ENCODE measurements around the gene PLSCR1.

The PLSCR1 gene

DNA sequence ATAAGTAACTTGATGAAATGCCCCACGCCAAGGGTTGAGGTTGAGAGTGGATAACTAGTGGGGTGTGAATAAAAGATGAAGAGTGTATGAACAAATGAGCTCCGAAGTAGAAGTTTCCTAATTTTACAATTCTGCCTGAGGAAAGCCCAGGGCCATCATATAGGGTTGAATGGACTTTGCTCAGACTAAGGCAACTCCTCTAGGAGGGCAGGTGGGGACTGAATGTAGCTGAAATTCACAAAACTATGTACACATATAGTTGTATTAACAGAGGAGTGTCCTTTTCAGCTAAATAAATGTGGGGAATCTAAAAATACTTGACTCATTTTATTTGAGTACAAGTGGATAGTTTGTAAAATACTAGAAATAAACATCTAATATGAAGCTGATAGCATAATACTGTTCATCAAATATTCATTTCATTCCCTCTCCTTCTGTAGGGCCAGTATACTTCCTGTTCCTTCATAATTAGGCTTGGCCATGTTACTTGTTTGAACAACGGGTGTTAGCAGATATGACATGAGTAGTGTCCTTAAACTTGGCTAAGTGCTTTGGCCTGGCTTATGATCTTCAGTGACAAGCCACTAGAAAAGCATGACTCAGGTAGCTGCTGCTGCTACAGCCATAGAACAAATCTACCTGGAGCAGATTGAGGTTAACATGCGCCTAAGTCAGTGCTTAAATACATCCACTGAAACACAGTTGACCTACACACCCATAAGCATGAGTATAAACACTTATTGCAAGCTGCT lies 26.5 kb downstream of the PLSCR1 start:
- WGBS (ENCODE audit: insufficient coverage, insufficient read length) = no CpG with 5 or more reads among the region's 4 CpGs
- Histone ChIP-seq H3K4me3 (ENCODE audit: low read length) (no peak overlapping the region), H3K4me1 (ENCODE audit: control insufficient read depth, insufficient read depth, low read length) (0 out of 2 replicates have a peak, but pooled peaks cover 1% of the 10 kb centered on the region), H3K9me3 (ENCODE audit: control insufficient read depth, insufficient read depth, low read length) (no peaks in the 10 kb centered on the region), H3K27me3 (ENCODE audit: control insufficient read depth, insufficient read depth, low read length) (no peaks in the 10 kb centered on the region), H3K27ac (ENCODE audit: low read length) (no peak overlapping the region), H3K36me3 (ENCODE audit: control insufficient read depth, insufficient read depth, low read length) (no peaks in the 10 kb centered on the region)
- DNase-seq (ENCODE audit: low read depth, low spot score) = no peak

DNA sequence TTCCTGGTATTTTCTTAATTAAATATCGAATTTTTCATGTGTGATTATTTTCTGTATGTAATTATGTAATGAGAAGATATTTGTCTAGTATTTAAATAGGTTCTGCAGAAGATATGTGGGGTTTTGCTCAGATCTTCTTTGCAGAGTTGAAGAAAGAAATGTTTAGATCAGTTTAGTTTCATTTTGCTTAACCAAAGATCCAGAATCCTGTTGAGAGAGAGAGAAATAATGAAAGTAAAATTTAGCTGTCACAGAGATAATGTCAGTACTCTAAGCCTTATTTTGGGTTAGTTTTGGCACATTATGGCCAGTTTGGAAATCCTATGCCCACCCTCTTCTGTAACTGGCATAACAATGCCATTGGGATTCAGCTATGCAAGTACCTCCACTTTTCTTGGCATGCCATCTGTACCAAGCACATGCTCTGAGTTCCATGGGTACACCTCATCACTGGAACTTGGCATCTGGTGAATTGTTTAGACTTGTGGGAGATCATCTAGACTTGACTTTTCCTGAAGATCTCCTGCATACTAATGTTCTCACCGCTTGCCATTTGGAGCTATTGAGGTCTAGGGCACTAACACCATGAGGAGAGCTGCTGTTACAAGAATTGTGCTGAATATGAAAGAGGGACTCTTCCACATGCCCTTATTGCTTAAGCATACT lies 30.9 kb downstream of the PLSCR1 start:
- no peaks in the 10 kb centered on the region for H3K9me3 ChIP-seq (ENCODE audit: control insufficient read depth, insufficient read depth, low read length)
- no peak overlapping the region for H3K27ac ChIP-seq (ENCODE audit: low read length)
- H3K4me1 ChIP-seq (ENCODE audit: control insufficient read depth, insufficient read depth, low read length) = 0 out of 2 replicates have a peak, but pooled peaks cover 1% of the 10 kb centered on the region
- no peaks in the 10 kb centered on the region for H3K36me3 ChIP-seq (ENCODE audit: control insufficient read depth, insufficient read depth, low read length)
- no peak overlapping the region for H3K4me3 ChIP-seq (ENCODE audit: low read length)
- DNase-seq (ENCODE audit: low read depth, low spot score) = no peak
- WGBS (ENCODE audit: insufficient coverage, insufficient read length) = 100% methylated on average over 1 of the region's 2 CpGs
- no peaks in the 10 kb centered on the region for H3K27me3 ChIP-seq (ENCODE audit: control insufficient read depth, insufficient read depth, low read length)

DNA sequence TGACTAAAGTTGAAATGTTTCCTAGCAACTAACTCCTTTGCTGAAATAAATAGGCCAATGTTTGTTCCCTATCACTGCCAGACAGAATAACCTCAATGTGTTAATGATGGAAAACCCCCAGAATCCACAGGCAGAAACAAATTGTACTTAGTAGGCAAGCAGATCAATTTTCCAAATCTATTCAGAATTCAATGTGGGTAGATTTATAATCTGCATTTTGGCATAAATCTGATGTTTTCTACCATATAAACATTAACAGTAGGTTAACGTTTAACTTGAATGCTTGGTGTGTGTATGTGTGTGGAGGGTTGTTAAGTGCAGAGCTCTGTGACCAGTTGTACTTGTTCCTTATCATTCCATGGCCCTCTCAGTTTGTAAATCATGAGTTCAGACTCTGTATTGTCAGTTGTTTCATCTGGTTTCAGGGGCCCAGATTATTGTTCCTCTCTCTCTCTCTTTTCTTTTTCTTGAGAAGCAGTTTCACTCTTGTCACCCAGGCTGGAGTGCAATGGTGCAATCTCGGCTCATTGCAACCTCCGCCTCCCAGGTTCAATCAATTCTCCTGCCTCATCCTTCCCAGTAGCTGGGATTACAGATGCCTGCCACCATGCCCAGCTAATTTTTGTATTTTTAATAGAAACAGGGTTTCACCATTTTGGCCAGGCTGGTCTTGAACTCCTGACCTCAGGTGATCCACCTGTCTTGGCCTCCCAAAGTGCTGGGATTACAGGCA lies 32.8 kb downstream of the PLSCR1 start:
- Histone ChIP-seq H3K4me3 (ENCODE audit: low read length) (no peak overlapping the region), H3K27ac (ENCODE audit: low read length) (no peak overlapping the region), H3K27me3 (ENCODE audit: control insufficient read depth, insufficient read depth, low read length) (no peaks in the 10 kb centered on the region), H3K36me3 (ENCODE audit: control insufficient read depth, insufficient read depth, low read length) (no peaks in the 10 kb centered on the region), H3K9me3 (ENCODE audit: control insufficient read depth, insufficient read depth, low read length) (no peaks in the 10 kb centered on the region), H3K4me1 (ENCODE audit: control insufficient read depth, insufficient read depth, low read length) (0 out of 2 replicates have a peak, but pooled peaks cover 1% of the 10 kb centered on the region)
- no peak for DNase-seq (ENCODE audit: low read depth, low spot score)
- WGBS (ENCODE audit: insufficient coverage, insufficient read length) = no CpG with 5 or more reads among the region's 3 CpGs

DNA sequence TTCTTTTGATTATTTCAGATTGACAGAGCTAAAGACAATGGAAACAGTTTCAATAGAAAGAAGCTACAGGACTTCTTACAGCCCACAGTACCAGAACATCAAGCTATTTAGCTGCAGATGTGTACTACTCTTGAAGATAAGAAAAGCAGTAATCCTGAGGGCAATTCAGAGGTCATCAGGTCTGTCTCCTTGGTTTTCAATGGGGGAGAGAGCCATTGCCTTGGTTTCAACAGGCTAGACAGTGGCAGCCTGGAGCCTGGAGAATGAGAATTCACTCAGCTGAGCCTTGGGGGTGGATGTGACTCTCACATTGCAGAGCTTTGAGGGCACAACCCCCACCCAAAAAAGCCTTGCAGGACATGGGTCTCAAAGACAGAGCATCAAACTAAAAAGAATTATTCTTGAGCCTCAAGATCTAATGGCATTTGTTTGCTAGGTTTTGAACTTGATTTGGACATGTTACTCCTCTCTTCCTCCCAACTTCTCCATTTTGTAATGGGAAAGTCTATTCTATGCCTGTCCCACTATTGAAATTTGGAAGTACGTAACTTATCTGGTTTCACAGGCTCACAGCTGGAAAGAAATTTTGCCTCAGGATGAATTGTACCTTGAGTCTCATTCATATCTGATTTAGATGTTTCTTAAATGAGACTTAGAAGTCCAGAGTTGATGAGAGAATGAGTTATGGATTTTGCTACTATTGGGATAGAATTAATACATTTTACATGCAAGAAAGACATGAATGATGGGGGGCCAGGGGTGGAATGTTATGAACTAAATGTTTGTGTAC lies 36.9 kb downstream of the PLSCR1 start:
- no peak for DNase-seq (ENCODE audit: low read depth, low spot score)
- Histone ChIP-seq H3K4me1 (ENCODE audit: control insufficient read depth, insufficient read depth, low read length) (no peaks in the 10 kb centered on the region), H3K27me3 (ENCODE audit: control insufficient read depth, insufficient read depth, low read length) (no peaks in the 10 kb centered on the region), H3K27ac (ENCODE audit: low read length) (no peak overlapping the region), H3K4me3 (ENCODE audit: low read length) (no peak overlapping the region), H3K9me3 (ENCODE audit: control insufficient read depth, insufficient read depth, low read length) (no peaks in the 10 kb centered on the region), H3K36me3 (ENCODE audit: control insufficient read depth, insufficient read depth, low read length) (no peaks in the 10 kb centered on the region)
- WGBS (ENCODE audit: insufficient coverage, insufficient read length) = no CpG with 5 or more reads among the region's 1 CpG

DNA sequence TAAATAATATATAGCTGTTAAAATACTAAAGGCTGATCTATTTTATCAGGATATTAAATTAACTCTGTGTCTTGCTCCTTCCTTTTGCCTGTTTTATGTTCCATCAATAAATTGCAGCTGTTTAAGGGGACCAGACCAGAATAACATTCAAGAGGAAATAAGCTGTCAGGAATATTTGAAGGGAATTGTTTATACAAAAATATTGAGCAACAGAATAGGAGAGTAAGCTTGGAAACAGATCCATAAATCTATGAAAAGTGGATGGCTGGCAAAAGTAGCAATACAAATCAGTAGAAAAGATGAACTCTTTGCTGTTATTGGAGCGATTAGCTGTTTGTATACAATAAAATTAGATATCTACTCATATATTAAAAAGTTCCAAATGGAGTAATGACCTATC lies 38.9 kb downstream of the PLSCR1 start:
- no peaks in the 10 kb centered on the region for H3K9me3 ChIP-seq (ENCODE audit: control insufficient read depth, insufficient read depth, low read length)
- no CpG with 5 or more reads among the region's 1 CpG for WGBS (ENCODE audit: insufficient coverage, insufficient read length)
- H3K4me3 ChIP-seq (ENCODE audit: low read length) = no peak overlapping the region
- no peaks in the 10 kb centered on the region for H3K27me3 ChIP-seq (ENCODE audit: control insufficient read depth, insufficient read depth, low read length)
- H3K27ac ChIP-seq (ENCODE audit: low read length) = no peak overlapping the region
- H3K36me3 ChIP-seq (ENCODE audit: control insufficient read depth, insufficient read depth, low read length) = no peaks in the 10 kb centered on the region
- DNase-seq (ENCODE audit: low read depth, low spot score) = no peak
- no peaks in the 10 kb centered on the region for H3K4me1 ChIP-seq (ENCODE audit: control insufficient read depth, insufficient read depth, low read length)

DNA sequence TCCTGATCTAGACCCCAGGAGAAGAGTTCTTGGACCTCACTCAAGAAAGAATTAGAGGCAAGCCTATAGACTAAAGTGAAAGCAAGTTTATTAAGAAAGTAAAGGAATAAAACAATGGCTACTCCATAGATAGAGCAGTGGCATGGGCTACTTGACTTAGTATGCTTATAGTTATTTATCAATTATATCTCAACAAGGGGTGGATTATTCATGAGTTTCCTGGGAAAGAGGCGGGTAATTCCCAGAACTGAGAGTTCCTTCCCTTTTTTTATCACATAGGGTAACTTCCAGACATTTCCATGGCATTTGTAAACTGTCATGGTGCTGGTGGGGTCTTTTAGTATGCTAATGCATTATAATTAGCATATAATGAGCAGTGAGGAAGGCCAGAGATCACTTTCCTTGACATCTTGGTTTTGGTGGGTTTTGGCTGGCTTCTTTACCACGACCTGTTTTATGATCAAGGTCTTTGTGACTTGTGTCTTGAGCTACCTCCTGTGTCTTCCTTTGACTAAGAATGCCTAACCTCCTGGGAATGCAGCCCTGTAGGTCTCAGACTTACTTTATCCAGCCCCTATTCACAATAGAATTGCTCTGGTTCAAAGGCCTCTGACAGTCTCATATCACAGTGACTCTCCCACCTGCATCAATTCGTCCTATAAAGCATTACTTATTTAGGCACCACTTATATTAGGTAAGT lies 39.8 kb downstream of the PLSCR1 start:
- no peaks in the 10 kb centered on the region for H3K4me1 ChIP-seq (ENCODE audit: control insufficient read depth, insufficient read depth, low read length)
- H3K9me3 ChIP-seq (ENCODE audit: control insufficient read depth, insufficient read depth, low read length) = no peaks in the 10 kb centered on the region
- no peak overlapping the region for H3K4me3 ChIP-seq (ENCODE audit: low read length)
- DNase-seq (ENCODE audit: low read depth, low spot score) = peak; percentile 45
- WGBS (ENCODE audit: insufficient coverage, insufficient read length) = no CpG with 5 or more reads among the region's 3 CpGs
- no peaks in the 10 kb centered on the region for H3K27me3 ChIP-seq (ENCODE audit: control insufficient read depth, insufficient read depth, low read length)
- H3K27ac ChIP-seq (ENCODE audit: low read length) = no peak overlapping the region
- H3K36me3 ChIP-seq (ENCODE audit: control insufficient read depth, insufficient read depth, low read length) = no peaks in the 10 kb centered on the region

DNA sequence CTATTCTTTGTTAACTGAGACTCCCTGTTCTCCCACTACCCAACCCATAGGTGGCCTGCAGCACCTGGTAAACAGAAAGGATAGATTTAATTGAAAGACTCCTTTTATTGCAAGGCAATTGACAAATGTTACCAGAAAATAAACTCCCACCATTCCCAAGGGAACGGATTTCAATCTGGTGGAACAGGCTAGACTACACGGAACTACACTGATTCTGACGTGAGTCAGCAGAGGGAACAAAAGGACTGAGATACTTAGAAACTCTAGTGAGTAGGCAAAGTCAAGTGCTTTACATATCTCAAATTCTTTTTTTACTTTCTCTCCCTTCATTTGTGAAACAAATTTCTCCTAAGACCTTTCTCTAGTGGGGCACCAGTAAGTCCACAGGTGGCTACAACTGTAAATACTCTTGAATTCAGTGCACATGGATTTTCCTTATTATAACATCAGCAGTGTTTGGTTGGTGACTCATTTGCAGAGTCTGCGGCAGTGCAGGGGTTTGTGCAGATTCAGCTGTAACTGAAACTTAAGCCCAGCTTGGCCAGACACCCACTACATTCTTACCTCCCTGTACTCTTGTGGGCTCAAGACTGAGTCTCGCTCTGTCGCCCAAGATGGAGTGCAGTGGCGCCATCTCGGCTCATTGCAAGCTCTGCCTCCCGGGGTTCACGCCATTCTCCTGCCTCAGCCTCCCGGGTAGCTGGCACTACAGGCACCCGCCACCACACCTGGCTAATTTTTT lies 40.8 kb downstream of the PLSCR1 start:
- Histone ChIP-seq H3K4me3 (ENCODE audit: low read length) (no peak overlapping the region), H3K27ac (ENCODE audit: low read length) (no peak overlapping the region), H3K9me3 (ENCODE audit: control insufficient read depth, insufficient read depth, low read length) (no peaks in the 10 kb centered on the region), H3K36me3 (ENCODE audit: control insufficient read depth, insufficient read depth, low read length) (no peaks in the 10 kb centered on the region), H3K4me1 (ENCODE audit: control insufficient read depth, insufficient read depth, low read length) (no peaks in the 10 kb centered on the region), H3K27me3 (ENCODE audit: control insufficient read depth, insufficient read depth, low read length) (no peaks in the 10 kb centered on the region)
- no CpG with 5 or more reads among the region's 12 CpGs for WGBS (ENCODE audit: insufficient coverage, insufficient read length)
- DNase-seq (ENCODE audit: low read depth, low spot score) = no peak

DNA sequence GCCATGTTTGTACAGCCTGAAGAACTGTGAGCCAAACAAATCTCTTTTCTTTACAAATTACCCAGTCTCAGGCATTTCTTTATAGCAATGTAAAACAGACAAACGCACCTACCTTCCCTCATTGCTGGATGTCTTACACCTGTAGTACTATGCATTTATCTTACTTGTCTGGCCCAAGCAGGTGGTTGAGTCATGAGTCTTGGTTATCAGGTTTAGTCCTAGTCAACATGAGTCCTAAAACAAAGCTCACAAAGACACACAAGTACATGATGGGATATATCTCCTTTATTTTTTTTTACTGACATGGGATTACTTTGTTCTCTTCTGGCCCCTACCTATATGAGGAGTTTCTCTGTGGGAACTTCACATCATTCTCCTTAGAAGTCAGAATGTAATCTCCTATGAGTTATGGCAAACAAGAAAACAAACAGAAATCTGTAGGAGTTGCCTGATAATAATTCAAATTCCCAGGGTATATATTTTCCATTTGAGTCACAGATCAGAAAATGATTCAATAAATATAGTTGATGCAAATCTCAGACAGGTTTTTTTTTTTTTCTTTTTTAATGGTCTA lies 41.4 kb downstream of the PLSCR1 start:
- H3K27ac ChIP-seq (ENCODE audit: low read length) = no peak overlapping the region
- H3K9me3 ChIP-seq (ENCODE audit: control insufficient read depth, insufficient read depth, low read length) = no peaks in the 10 kb centered on the region
- no peaks in the 10 kb centered on the region for H3K36me3 ChIP-seq (ENCODE audit: control insufficient read depth, insufficient read depth, low read length)
- no CpG with 5 or more reads among the region's 1 CpG for WGBS (ENCODE audit: insufficient coverage, insufficient read length)
- no peaks in the 10 kb centered on the region for H3K27me3 ChIP-seq (ENCODE audit: control insufficient read depth, insufficient read depth, low read length)
- DNase-seq (ENCODE audit: low read depth, low spot score) = no peak
- H3K4me1 ChIP-seq (ENCODE audit: control insufficient read depth, insufficient read depth, low read length) = no peaks in the 10 kb centered on the region
- H3K4me3 ChIP-seq (ENCODE audit: low read length) = no peak overlapping the region

DNA sequence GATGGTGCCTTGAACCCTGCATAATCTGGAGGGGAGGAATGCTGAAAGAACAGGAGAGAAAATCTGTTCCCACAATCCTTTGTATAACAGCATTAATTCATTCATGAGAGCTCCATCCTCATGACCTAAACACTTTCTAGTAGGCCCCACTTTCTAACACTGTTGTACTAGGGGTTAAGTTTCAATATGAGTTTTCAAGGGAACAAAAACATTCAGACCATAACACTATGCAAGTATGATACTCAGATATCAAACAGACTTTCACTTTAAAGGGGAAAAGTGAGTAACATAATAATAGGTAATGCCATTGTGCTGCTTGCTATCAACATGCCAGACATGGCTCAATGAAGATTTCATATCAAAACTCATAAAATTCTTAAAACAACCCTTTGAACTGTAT lies 42.7 kb downstream of the PLSCR1 start:
- H3K9me3 ChIP-seq (ENCODE audit: control insufficient read depth, insufficient read depth, low read length) = no peaks in the 10 kb centered on the region; the same call in 1 of the 2 replicates
- H3K4me3 ChIP-seq (ENCODE audit: low read length) = no peak overlapping the region
- no peaks in the 10 kb centered on the region for H3K4me1 ChIP-seq (ENCODE audit: control insufficient read depth, insufficient read depth, low read length)
- H3K27ac ChIP-seq (ENCODE audit: low read length) = no peak overlapping the region
- no peak for DNase-seq (ENCODE audit: low read depth, low spot score)
- no peaks in the 10 kb centered on the region for H3K27me3 ChIP-seq (ENCODE audit: control insufficient read depth, insufficient read depth, low read length)
- no peaks in the 10 kb centered on the region for H3K36me3 ChIP-seq (ENCODE audit: control insufficient read depth, insufficient read depth, low read length)

All from iPS DF 6.9 (cell line).